ENCODE measurements around the gene PABPN1L.
"Not testable (repeated sequence)": the region's sequence is repeated elsewhere in the genome, so short reads cannot be mapped to it uniquely, and the experiment has no call there.

PABPN1L gene

DNA sequence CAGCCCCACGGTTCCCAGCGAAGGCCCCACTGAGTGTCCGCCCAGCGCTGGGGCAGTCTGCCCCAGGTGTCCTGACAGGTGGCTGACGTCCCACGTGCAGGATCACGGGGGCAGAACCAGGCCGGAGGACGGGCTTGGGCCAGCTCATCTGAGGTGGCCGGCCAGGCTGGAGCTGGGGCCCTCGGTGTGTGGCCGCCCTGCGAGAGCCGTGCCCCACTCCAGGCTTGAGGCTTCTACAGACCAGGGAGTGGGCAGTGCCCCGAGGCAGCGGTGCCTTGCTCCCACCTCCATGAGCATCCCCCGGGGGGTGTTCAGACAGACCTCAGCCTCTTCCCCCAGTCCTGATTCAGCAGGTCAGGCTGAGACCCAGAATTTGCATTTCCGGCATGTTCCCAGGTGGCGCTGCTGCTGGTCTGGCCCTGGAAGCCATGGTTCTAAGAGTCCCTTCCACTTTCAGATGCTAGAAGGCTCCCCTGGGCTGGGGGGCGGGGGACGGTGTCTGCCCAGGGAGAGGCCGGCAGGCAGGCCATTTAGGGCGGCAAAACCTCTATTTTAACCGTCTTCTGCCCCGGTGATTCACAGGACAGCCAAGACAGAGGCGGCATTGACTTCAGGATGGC is 35.4 kb upstream of the PABPN1L start:
- no peak for DNase-seq (ENCODE audit: low read depth in 2 of 2)

DNA sequence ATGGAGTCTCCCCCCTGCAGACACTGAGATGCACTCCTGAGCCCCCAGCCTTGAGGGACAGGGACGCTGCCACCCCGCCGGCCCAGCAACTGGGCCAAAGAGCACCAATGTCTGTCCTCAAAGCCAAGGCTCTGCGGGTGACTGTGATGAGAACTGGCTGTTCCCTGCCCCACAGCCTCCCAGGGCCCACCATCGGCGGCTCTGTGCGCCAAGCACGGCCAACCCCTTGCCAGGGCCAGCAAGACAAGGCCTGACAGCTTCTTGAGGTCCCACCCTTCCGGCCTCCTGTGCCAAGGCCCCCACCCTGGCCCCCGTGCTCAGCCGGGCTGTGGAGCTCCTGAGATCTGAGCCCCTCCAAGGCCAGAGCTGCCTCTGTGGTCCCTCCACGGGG is 34.2 kb upstream of the PABPN1L start:
- no peak for DNase-seq (ENCODE audit: low read depth in 2 of 2)

DNA sequence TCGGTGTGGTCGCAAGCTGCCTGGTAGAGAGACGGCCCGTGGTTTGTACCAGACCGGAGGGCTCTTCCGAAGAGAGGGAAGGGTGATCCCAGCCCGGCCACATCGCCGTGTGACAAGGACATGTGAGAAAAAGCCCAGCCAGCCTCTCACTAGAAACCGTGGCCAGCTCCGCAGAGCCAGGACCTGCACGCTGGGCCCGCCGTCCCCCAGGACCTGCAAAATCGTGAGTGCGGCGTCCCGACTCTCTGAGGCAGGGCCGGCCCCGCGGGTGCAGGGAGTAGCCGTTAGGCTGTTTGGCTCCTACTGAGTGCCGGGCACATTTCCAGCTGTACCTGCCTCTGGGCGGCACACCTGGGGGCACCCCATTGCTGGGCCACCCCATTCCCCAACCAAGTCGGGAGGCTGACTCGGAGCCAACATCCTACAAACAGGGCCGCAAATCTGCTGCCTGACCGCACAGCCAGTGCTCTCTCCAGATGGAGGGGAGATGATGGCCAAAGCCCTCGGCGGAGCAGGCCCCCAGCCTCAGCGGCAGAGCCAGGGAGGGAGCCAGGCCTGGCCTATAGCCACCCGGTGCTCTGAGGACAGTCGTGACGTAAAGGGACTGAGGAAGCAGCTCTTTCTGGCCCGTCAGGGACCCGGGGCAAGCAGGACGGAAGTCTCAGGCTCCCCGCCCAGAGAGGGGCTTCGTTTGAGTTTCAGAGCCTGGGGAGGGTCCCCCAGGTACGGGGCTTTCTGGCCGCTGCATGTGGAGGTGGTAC is 33.6 kb upstream of the PABPN1L start:
- no peak for DNase-seq (ENCODE audit: low read depth in 2 of 2)

DNA sequence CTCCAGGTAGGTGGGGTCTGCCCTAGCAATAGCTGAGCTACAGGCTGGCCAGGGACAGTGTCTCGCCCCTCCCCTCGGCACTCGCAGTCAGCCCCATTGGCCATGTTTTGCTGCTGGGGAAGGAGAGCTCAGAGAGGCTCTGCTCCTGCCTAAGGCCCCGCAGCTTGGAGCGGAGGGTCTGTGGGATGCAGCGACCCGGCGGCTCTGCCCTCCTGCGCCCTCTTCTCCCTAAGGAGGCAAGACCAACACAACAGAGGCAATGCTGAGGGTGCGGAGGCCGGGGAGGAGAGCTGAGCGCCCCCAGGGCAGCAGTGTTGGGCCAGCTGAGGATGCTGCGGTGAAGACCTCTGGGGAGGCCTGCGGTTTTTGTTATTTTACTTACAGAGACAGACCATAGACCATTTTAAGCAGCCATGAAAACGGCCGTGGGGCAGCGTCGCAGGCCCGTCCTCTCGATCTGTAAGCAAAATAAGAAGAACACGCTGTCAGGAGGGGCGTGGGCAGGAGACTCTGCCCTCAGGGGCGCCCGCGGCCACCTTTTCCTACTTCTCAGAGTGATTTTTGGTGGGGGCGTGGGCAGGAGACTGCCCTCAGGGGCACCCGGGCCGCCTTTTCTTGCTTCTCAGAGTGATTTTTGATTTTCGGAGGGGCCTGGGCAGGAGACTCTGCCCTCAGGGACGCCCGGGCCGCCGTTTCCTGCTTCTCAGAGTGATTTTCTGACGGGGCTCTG is 31.4 kb upstream of the PABPN1L start:
- no peak for DNase-seq (ENCODE audit: low read depth in 2 of 2)

DNA sequence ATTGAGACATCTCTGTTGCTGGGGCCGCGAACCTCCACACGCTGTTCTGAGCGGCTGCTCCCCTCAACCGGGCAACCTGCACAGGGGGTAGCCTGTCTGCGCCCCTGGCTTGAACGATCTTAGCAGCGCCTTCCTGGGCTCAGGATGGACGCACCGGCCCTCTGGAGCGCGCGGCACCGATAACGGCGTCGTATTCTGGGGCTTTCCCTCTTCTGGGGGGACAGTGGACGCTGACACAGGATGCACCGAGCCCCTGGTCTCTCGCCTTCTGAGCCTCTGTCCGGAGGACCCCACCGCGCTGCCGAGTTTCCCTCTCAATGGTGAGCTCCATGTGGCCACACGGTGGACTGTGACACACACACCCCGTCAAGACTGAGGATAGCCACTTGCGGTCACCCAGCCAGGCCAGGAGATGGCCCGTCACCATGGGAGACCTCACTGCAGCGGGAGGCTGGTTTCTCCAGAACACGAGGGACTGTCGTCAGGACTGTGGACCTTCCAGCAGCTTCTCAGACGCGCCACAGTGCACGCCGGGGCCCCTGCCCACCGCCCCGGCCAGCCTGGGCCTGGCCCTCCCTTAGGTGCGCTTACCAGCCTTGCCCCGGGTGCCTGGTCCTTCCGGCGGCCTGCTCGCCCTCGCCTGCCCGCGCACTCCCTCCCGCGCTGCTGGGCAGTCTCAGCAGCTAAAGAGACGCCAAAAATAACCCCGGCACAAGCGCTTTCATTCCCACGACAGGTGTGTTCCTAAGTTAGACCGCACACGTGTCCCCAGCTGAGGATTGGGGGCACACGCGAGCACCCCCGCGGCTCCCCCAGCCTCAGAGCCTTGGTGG is 30.0 kb upstream of the PABPN1L start:
- no peak for DNase-seq (ENCODE audit: low read depth in 2 of 2)

DNA sequence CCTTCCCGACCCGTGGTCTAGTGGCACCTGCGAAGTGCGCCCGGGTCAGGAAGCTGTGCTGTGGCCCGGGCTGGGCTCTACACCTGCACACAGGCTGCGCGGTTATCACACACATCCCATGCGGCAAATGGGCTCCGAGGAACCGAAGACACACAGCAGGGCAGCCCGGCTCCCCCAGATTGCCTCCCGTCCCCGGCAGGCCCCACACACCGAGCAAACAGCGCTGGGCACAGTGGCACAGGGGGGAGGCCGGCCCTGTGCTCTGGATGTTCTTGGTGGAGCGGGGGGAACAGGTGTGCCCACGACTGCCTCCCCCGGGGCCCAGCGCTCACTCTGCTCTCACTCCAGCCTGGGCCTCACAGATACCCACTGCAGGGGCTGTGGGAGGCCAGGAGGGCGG is 28.9 kb upstream of the PABPN1L start:
- no peak for DNase-seq (ENCODE audit: low read depth in 2 of 2)

DNA sequence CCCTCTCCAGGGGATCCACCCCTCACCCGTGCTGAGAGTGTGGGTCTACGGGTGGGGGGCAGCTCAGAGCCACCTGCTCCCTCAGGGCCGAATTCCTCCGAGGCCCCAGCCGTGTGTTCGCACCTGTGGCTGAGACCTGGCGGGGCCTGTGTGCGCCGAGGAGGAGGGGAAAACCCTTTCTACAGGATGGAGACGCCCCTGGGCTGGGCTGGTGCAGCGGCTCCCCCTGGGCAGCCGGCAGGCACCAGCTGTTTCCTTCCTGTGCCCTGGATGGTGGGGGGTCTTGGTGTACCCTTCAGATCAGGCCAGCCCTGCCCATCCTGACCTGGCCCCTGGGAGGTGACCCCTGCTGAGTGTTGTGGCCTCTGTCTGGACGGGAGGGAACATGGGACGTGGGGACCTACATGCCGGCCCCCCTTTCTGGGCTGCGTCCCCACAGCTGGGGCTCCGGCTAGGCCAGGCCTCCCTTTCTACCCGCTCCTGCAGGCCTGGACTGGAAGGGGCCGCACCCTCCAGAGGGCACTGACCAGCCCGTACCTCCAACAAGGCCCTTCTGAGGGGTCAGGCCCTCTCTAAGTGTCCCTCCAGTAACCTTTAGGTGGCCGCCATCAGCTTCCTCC is 28.3 kb upstream of the PABPN1L start:
- DNase-seq (ENCODE audit: low read depth in 2 of 2): no peak

DNA sequence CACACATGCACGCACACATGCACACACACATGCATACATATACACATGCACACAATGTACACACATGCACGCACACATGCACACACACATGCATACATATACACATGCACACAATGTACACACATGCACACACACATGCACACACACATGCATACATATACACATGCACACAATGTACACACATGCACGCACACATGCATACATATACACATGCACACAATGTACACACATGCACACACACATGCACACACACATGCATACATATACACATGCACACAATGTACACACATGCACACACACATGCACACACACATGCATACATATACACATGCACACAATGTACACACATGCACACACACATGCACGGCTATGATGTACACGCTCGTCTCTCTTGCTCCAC is 27.8 kb upstream of the PABPN1L start:
- DNase-seq (ENCODE audit: low read depth in 2 of 2): not testable (repeated sequence)

DNA sequence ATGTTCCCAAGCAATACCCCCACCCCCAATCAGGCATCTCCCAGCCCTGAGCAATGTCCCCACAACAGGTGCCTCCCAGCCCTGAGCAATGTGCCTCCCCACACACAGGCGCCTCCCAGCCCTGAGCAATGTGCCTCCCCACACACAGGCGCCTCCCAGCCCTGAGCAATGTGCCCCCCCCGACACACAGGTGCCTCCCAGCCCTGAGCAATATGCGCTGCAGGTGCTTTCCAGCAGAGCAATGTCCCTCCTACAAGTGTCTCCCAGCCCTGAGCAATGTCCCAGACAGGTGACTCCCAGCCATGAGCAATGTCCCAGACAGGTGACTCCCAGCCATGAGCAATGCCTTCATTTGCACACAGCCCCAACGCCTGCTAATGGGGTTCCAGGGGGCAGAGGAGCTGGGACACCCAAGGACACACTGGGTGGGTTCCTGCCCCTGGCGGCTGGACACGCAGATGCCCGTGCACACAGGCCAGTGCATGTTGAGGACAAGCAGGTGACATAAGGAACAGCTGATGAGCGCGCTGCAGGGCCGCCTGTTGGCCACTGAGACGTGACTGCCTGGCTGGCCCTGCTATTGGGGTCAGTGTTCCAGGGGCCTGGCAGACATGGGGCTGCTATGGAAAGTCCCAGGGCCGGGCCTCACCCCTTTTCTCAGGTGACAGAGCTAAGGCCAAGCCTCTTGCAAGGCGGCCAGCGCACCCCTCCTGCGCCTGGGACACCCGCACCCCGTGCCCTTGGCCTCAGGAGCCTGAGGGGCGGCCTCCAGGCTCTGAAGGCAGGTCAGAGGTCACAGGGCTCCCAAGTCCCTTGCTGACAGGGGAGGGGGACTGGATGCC is 26.9 kb upstream of the PABPN1L start:
- DNase-seq (ENCODE audit: low read depth in 2 of 2): no peak

DNA sequence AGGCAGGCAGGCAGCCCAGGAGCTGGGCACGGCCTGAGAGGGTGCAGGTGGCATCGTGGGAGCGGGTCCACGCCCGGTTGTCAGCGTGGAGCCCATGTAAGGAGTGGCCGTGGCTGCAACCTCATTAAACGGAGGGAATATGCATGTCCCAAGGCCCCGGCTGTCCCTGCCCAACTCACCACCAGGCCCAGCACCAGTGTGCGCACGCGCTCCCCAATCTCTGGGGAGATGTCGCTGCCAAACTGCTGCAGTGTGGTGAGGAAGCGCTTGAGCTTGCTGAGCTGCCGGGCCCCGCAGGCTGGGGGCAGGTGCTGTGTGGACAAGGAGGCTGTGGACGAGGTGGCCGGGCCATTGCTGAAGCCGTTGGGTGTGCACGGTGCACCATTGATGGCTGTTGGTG is 25.6 kb upstream of the PABPN1L start:
- no peak for DNase-seq (ENCODE audit: low read depth in 2 of 2)

DNA sequence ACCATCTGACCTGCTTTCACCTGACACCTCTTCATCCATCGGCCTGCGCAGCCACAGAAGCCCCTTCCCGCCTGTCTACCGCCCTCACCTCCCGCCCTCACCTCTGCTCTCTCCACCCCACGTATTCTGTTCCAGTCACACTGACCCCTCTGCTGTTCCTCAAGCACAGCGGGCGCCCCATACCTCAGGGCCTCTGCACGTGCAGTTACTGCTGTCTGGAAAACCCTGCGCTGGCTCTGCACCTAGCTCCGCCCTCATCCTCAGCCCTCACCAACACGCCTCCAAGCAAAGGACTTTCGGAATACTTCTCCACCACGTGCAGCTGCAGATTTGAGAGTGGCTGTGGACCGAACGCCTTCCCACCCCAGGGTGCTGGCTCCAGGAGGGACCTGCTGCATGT is 24.6 kb upstream of the PABPN1L start:
- no peak for DNase-seq (ENCODE audit: low read depth in 2 of 2)

DNA sequence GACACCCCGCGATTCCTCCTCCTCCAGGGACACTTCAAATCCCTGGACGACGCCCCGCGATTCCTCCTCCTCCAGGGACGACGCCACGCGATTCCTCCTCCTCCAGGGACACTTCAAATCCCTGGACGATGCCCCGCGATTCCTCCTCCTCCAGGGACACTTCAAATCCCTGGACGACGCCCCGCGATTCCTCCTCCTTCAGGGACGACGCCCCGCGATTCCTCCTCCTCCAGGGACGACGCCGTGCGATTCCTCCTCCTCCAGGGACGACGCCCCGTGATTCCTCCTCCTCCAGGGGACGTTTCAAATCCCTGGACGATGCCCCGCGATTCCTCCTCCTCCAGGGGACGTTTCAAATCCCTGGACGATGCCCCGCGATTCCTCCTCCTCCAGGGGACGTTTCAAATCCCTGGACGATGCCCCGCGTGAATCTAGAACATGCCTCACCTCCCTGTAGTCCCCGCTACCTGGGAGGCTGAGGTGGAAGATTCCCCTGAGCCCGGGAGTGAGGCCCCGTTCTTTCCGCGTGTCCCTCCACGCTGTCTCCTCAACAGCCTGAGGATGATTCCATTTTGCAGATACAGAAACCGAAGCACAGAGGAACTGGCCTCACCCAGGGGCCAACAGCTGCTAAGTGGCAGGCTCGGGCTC is 23.4 kb upstream of the PABPN1L start:
- not testable (repeated sequence) for DNase-seq (ENCODE audit: low read depth in 2 of 2)

DNA sequence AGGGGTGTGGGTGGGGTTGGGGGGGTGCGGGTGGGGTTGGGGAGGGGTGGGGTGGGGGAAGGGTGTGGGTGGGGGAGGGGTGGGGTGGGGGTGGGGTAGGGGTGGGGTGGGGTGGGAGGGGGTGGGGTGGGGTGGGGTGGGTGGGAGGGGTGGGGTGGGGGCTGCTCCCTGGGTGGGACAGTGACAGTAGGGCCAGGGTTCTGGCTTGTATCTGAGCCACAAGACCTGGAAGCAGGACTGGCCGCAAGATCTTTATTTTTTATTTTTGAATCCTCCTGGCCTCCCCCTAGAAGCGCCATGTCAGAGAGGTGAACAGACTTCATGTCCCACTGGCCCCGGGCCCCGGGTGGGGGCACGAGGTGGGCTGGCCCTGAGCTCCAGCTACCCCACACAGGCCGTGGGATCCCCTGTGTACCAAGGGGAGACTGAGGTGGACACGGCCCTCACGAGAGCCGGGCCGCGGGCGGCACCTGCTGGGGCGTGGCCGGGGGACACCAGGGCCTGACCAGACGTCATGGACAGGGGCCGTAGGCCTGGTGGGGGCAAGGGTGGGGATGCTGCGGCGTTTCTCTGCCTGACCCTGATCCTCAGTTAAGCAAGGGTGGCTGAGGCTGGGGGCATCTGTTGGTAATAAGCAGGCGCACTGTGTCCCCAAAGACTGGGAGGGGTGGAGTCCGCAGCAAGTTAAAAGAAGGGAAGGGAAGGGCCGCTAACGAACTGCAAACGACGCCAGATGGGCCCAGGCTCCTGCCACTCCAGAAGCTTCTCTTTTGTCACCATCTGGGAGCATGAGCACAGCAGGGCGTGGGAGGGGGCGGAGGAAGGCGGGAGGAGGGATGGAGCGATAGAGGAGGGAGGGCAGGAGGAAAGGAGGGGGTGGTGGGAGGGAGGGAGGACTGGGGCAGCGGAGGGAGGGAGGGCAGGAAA is 22.3 kb upstream of the PABPN1L start:
- DNase-seq (ENCODE audit: low read depth in 2 of 2): no peak

DNA sequence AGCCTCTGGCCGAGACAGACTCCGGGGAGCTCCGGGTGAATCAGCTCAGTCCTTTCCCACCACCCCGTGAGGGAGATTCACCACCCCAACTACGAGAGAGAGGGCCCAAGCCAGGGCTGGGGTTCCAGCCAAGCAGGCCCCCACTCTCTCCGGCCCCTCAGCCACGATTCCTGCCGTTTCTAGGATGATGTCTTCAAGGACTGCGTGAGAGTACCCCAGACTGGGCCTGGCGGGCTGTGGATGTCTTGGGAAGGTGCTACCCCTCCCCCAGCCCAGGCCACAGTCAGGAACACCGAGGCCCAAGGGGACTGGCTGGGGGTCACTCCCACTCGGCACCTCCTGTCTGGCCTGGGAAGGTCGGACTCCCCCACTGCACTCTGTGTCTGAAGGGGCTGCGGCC is 21.6 kb upstream of the PABPN1L start:
- no peak for DNase-seq (ENCODE audit: low read depth in 2 of 2)

DNA sequence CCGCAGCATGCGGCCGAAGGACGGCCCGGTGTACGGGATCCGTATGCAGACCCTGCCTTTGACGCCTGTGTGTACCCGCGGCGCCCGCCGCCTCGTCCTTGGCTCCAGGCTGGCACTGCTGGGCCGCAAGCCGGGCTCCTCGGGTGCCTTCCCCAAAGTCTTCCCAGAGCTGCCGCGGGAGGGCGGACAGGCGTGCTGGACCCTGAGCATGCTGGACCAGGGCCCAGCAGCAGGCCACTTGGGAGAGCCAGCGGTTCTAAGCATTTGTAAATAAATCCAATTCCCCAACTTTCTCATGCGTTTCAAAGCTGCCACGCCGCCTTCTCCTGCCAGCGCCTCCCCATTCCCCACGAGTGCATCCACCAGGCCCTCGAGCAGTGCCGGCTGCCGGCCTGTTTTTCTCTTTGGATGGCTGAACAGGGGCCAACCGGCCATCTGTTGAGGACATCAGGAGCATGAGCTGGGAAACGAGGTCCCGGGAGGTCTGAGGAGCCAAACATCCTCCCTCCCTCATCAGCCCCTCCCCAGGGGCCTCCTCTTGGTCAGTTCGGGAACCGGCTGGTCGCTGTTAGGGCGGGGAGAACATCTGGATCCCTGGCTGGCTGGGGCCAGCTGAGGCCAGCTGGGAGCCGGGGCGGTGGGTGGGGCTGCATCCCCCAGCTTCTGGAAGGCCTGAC is 20.5 kb upstream of the PABPN1L start:
- no peak for DNase-seq (ENCODE audit: low read depth in 2 of 2)

DNA sequence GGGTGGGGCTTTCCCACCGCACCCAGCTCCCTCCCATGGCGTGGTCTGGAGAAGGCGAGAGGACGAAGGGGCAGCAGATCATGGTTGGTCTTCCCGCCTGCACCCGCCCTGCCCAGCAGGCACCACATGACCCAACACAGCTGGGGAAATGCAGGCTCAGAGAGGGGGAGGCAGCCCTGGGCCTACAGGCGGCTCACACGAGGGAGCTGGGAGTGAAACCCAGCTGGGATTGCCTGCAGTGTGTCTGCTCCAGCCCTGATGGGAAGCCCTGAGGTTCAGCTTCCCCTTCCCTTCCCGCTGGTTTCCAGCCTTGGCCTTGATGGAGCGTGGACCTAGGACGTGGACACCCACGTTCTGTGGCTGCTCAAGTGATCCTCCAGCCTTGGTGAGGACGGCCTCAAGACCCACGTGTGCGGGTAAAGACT is 20.0 kb upstream of the PABPN1L start:
- DNase-seq (ENCODE audit: low read depth in 2 of 2): no peak

DNA sequence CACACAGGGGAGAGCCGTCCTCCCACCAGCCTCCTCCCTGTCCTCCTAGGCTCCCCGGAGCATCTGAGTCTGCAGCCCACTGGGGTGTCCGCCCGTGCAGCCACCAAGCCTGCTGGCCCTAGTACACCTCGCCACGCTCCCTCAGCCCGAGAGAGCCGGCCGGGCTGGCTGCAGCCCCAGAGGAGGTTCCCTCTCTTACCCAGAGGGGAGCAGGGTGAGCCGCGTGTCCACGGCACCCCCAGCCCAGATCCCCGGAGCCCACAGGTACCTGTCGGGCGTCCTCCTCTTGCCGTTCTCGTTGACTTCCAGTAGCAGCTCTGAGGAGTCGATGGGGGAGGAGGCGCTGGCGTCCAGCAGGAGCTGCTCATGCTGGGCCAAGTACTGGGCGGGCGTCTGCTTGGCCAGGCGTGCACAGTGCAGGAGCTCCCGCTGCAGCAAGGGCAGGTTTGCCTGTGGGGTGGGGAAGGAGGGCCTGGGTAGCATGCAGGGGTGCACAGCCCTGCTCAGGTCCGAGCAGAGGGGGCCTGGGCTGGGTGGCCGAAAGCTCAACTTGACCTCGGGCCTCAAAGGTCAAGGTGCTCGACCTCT is 19.3 kb upstream of the PABPN1L start:
- no peak for DNase-seq (ENCODE audit: low read depth in 2 of 2)

Data from fibroblast of skin of left quadriceps (primary cell).